HG02623 (cell line): Measurements from ENCODE around the gene NSG1.
"Not testable (repeated sequence)": the region's sequence is repeated elsewhere in the genome, so short reads cannot be mapped to it uniquely, and the experiment has no call there.

Source experiments
- ATAC-seq: cut with Tn5 transposase; IDR thresholded peaks from one replicate; pipeline ENCODE4 v1.9.1; 2021; ENCODE audit warnings: moderate library complexity; ENCODE audit not compliant: unreplicated experiment

NSG1 gene

GRCh38 chr4:4461850-4462249 is 74.9 kb downstream of the NSG1 start:
- no peak for ATAC-seq

- no peak for ATAC-seq
Measured at GRCh38 chr4:4462970-4463369, 76.1 kb downstream of the NSG1 start.

GRCh38 chr4:4465238-4465637 is 78.3 kb downstream of the NSG1 start:
- ATAC-seq, result not testable (repeated sequence)
